Fibroblast of lung (primary cell): Measurements from ENCODE around the gene TBXT. TPM values are rescaled to one million over a fixed set of nuclear protein-coding genes. Genes with fewer than 3 reads are reported as not detected.

Source experiments
- DNase-seq, 2 donors: peaks; one replicate each; pipeline versions ENCODE4 v3.0.0 to v3.0.0-alpha.2; 2010; ENCODE audit warnings: low read depth in 2 of 2
- H2AFZ ChIP-seq: 2 replicates; pipeline ENCODE4 v1.5.1; 2012; ENCODE audit warnings: low read length, control low read depth, inconsistent platforms
- H3K27ac ChIP-seq: 2 replicates; pipeline ENCODE4 v1.5.1; 2011; ENCODE audit warnings: low read length, control low read depth; ENCODE audit not compliant: insufficient read depth
- H3K27me3 ChIP-seq: 2 replicates; pipeline ENCODE4 v1.5.1; 2011; ENCODE audit warnings: mild to moderate bottlenecking, low read length; ENCODE audit not compliant: control insufficient read depth, insufficient read depth
- H3K36me3 ChIP-seq: 2 replicates; pipeline ENCODE4 v1.5.1; 2011; ENCODE audit warnings: low read length; ENCODE audit not compliant: control insufficient read depth, insufficient read depth
- H3K4me1 ChIP-seq: 2 replicates; pipeline ENCODE4 v1.5.1; 2011; ENCODE audit warnings: low read length; ENCODE audit not compliant: control insufficient read depth, insufficient read depth; ENCODE audit errors: extremely low read depth
- H3K4me2 ChIP-seq: 2 replicates; pipeline ENCODE4 v1.5.1; 2011; ENCODE audit warnings: low read length, control low read depth; ENCODE audit not compliant: insufficient read depth; ENCODE audit errors: extremely low read depth
- H3K4me3 ChIP-seq, 4 experiments: fragments of 200-600 bp in 1 of 4; sonication (generic) in 1 of 4; replicated peaks in 1 of 4; 2 replicates each; pipeline ENCODE4 v1.5.1; 2011 to 2016; ENCODE audit warnings: low read length in 4 of 4, low read depth in 3 of 4, mild to moderate bottlenecking in 3 of 4, control low read depth in 2 of 4, inconsistent platforms in 1 of 4, mixed read lengths in 1 of 4; ENCODE audit not compliant: insufficient read depth in 1 of 4; ENCODE audit errors: control extremely low read depth in 1 of 4
- H3K79me2 ChIP-seq: 2 replicates; pipeline ENCODE4 v1.5.1; 2012; ENCODE audit warnings: mild to moderate bottlenecking, low read length, inconsistent platforms; ENCODE audit not compliant: control insufficient read depth, insufficient read depth
- H3K9ac ChIP-seq: 2 replicates; pipeline ENCODE4 v1.5.1; 2011; ENCODE audit warnings: mild to moderate bottlenecking, low read length, control low read depth; ENCODE audit not compliant: insufficient read depth
- H3K9me3 ChIP-seq: 2 replicates; pipeline ENCODE4 v1.5.1; 2012; ENCODE audit warnings: low read depth, low read length; ENCODE audit not compliant: control insufficient read depth, insufficient read depth
- H4K20me1 ChIP-seq: 2 replicates; pipeline ENCODE4 v1.5.1; 2011; ENCODE audit warnings: low read length; ENCODE audit not compliant: control insufficient read depth, insufficient read depth; ENCODE audit errors: extremely low read depth
- EZH2 ChIP-seq: IDR thresholded peaks from 2 replicates; pipeline ENCODE4 v1.5.1; 2012; ENCODE audit warnings: low read length, control low read depth, mild to moderate bottlenecking; ENCODE audit errors: missing control alignments
- polyA plus RNA-seq, 2 donors: library from polyadenylated mRNA; depleted of rRNA in 1 of 2; stranded (reverse) in 1 of 2; unstranded in 1 of 2; fragments of >200 nt; gene quantifications; 2 replicates each; pipeline ENCODE4 v1.2.1, GENCODE V29; 2011 to 2012; ENCODE audit warnings: missing spikeins in 1 of 2
- total RNA-seq: library from RNA; depleted of rRNA; stranded (reverse); fragments of >200 nt; gene quantifications from 2 replicates; pipeline ENCODE4 v1.2.1, GENCODE V29; 2014
- TF ChIP-seq, protein P1 (sequence below), 2 donors: IDR thresholded peaks in 1 of 2; conservative IDR thresholded peaks in 1 of 2; 1 replicate in 1 of 2; 2 replicates in 1 of 2; pipeline ENCODE4 v1.5.1; 2011 to 2012; ENCODE audit warnings: low read length in 2 of 2, control low read depth in 1 of 2, inconsistent platforms in 1 of 2, low read depth in 1 of 2, mild to moderate bottlenecking in 1 of 2

TBXT gene
- total and polyA plus RNA-seq, 2 donors (not counting 1 experiment from before 2014, with no cell fraction given): not detected

- DNase-seq: no peak
- H3K36me3 ChIP-seq: no peaks in the 10 kb centered on the region
Measured at GRCh38 chr6:166194914-166195859, 27.5 kb upstream of the TBXT start.

GRCh38 chr6:166192557-166192956 is 24.9 kb upstream of the TBXT start:
- no peak for DNase-seq
- no peaks in the 10 kb centered on the region for H3K4me1 ChIP-seq
- H3K27ac ChIP-seq: no peak overlapping the region

More at GRCh38 chr6:166194914-166195859, 27.5 kb upstream of the TBXT start:
- H3K4me1 ChIP-seq: no peaks in the 10 kb centered on the region
- no peak overlapping the region for H3K4me2 ChIP-seq
- H4K20me1 ChIP-seq: no peaks in the 10 kb centered on the region
- no peaks in the 10 kb centered on the region for H3K79me2 ChIP-seq
- no peak overlapping the region for H3K9ac ChIP-seq
- no peak for TF ChIP-seq EZH2
- TF ChIP-seq, protein P1, sequence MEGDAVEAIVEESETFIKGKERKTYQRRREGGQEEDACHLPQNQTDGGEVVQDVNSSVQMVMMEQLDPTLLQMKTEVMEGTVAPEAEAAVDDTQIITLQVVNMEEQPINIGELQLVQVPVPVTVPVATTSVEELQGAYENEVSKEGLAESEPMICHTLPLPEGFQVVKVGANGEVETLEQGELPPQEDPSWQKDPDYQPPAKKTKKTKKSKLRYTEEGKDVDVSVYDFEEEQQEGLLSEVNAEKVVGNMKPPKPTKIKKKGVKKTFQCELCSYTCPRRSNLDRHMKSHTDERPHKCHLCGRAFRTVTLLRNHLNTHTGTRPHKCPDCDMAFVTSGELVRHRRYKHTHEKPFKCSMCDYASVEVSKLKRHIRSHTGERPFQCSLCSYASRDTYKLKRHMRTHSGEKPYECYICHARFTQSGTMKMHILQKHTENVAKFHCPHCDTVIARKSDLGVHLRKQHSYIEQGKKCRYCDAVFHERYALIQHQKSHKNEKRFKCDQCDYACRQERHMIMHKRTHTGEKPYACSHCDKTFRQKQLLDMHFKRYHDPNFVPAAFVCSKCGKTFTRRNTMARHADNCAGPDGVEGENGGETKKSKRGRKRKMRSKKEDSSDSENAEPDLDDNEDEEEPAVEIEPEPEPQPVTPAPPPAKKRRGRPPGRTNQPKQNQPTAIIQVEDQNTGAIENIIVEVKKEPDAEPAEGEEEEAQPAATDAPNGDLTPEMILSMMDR (conservative IDR thresholded peaks at IDR 0.05 in 1 of 2, IDR thresholded peaks at IDR 0.05 in 1 of 2; ENCODE audit: low read depth in 1 of 2, low read length in 2 of 2): no peak
- H3K4me3 ChIP-seq: no peak overlapping the region
- no peaks in the 10 kb centered on the region for H3K27me3 ChIP-seq
- no peak overlapping the region for H2AFZ ChIP-seq
- no peaks in the 10 kb centered on the region for H3K9me3 ChIP-seq
- no peak overlapping the region for H3K27ac ChIP-seq

GRCh38 chr6:166192136-166192535 is 24.5 kb upstream of the TBXT start:
- Histone ChIP-seq H3K27ac (no peak overlapping the region), H4K20me1 (no peaks in the 10 kb centered on the region), H3K9me3 (no peaks in the 10 kb centered on the region), H2AFZ (no peak overlapping the region), H3K79me2 (no peaks in the 10 kb centered on the region), H3K4me2 (no peak overlapping the region), H3K4me3 (no peak overlapping the region), H3K4me1 (no peaks in the 10 kb centered on the region), H3K36me3 (no peaks in the 10 kb centered on the region), H3K27me3 (no peaks in the 10 kb centered on the region), H3K9ac (no peak overlapping the region)
- DNase-seq: no peak
- TF ChIP-seq, protein P1 (conservative IDR thresholded peaks at IDR 0.05 in 1 of 2, IDR thresholded peaks at IDR 0.05 in 1 of 2; ENCODE audit: low read depth in 1 of 2, low read length in 2 of 2): no peak
- TF ChIP-seq EZH2: no peak

More at GRCh38 chr6:166192557-166192956, 24.9 kb upstream of the TBXT start:
- no peak overlapping the region for H3K4me2 ChIP-seq
- H3K79me2 ChIP-seq: no peaks in the 10 kb centered on the region
- H3K4me3 ChIP-seq: no peak overlapping the region
- no peak overlapping the region for H3K9ac ChIP-seq
- no peaks in the 10 kb centered on the region for H3K36me3 ChIP-seq
- no peak for TF ChIP-seq EZH2
- TF ChIP-seq, protein P1 (conservative IDR thresholded peaks at IDR 0.05 in 1 of 2, IDR thresholded peaks at IDR 0.05 in 1 of 2; ENCODE audit: low read depth in 1 of 2, low read length in 2 of 2): no peak
- no peak overlapping the region for H2AFZ ChIP-seq
- H4K20me1 ChIP-seq: no peaks in the 10 kb centered on the region
- H3K9me3 ChIP-seq: no peaks in the 10 kb centered on the region
- no peaks in the 10 kb centered on the region for H3K27me3 ChIP-seq
